ENCODE results near the gene DST. TPM values are rescaled to one million over a fixed set of nuclear protein-coding genes. Genes with fewer than 3 reads are reported as not detected.

Gene DST
- total and polyA plus RNA-seq, 2 of the 4 experiments (the other 2 are of a cell fraction) = 97.7 to 452 TPM

- TF ChIP-seq NFE2L2 (IDR thresholded peaks at IDR 0.05; ENCODE audit: low read depth, low read length) (no peak), POLR2A (IDR thresholded peaks at IDR 0.05; ENCODE audit: low read depth, low read length) (no peak)
Observed at GRCh38 chr6:56643379-56644089, 845 bp upstream of the DST start (continued).

GRCh38 chr6:56640374-56640773 lies 2.3 kb downstream of the DST start:
- no peak overlapping the region for H4K5ac ChIP-seq (ENCODE audit: low read depth, low read length)
- no peak overlapping the region for H2AK9ac ChIP-seq (replicated peaks; ENCODE audit: low read depth, low read length, poor library complexity)
- H3K36me3 ChIP-seq (ENCODE audit: control insufficient read depth, insufficient read depth, low read length) = peaks cover 18% of the 10 kb centered on the region
- H3K18ac ChIP-seq (ENCODE audit: low read depth, low read length) = no peak overlapping the region
- no peak overlapping the region for H4K91ac ChIP-seq (ENCODE audit: insufficient read depth, low read depth, low read length)
- DNase-seq (no peak), ATAC-seq (ENCODE audit: low read depth) (no peak)
- peaks cover 3% of the 10 kb centered on the region; the same call in 1 of the 2 replicates for H3K9me1 ChIP-seq (ENCODE audit: insufficient read depth, low read length)
- no peak overlapping the region for H3K4me3 ChIP-seq (ENCODE audit: insufficient read depth, low read depth, low read length)
- H3K4ac ChIP-seq (ENCODE audit: low read depth, low read length) = no peak overlapping the region
- no TSS peak for BruUV-seq (replicated peaks)
- no peak overlapping the region for H4K8ac ChIP-seq (ENCODE audit: low read depth in 2 of 2, low read length in 2 of 2)
- ChIA-PET CTCF (no interaction called here), POLR2A (ENCODE audit: unreplicated experiment) (no interaction called here)
- H2AFZ ChIP-seq (replicated peaks; ENCODE audit: low read length, poor library complexity) = no peak overlapping the region
- no peak overlapping the region for H3K14ac ChIP-seq (replicated peaks; ENCODE audit: low read depth, low read length)
- H4K20me1 ChIP-seq (ENCODE audit: insufficient read depth, low read length) = no peaks in the 10 kb centered on the region
- no CpG with 5 or more reads among the region's 4 CpGs for WGBS, 2 experiments (ENCODE audit: extremely low coverage in 2 of 2, insufficient read length in 1 of 2)
- H3K27ac ChIP-seq (ENCODE audit: insufficient read depth, low read length) = no peak overlapping the region
- no peak overlapping the region for H3K23ac ChIP-seq (ENCODE audit: low read depth, low read length)
- H2AK5ac ChIP-seq (ENCODE audit: low read depth, low read length) = 0 out of 2 replicates have a peak overlapping the region, but pooled peaks have one; percentile 27
- H3K79me1 ChIP-seq (ENCODE audit: low read depth in 1 of 2, low read length in 2 of 2) = peaks cover 10 to 29% of the 10 kb centered on the region in 2 experiments
- peaks cover 8% of the 10 kb centered on the region for H3K4me1 ChIP-seq (ENCODE audit: control insufficient read depth, insufficient read depth, low read length)
- no peaks in the 10 kb centered on the region for H3K27me3 ChIP-seq (ENCODE audit: control insufficient read depth, insufficient read depth, low read length)
- dilution Hi-C loops (cut with HindIII; ENCODE audit: low sequenced_read_pairs, unreplicated experiment) = no loop called here
- H3K9ac ChIP-seq (ENCODE audit: low read depth, low read length) = no peak overlapping the region
- H2BK120ac ChIP-seq (ENCODE audit: low read depth, low read length) = no peak overlapping the region
- H3K9me3 ChIP-seq (ENCODE audit: control insufficient read depth, insufficient read depth, low read length) = no peaks in the 10 kb centered on the region
- intact Hi-C loops (cut with micrococcal nuclease) = loop anchor here (10.0 kb wide), 1 partner anchor 314 kb away; the partner anchor contains the start of gene BEND6
- no peak overlapping the region for H2BK5ac ChIP-seq (ENCODE audit: low read depth, low read length, poor library complexity, severe bottlenecking)
- in situ Hi-C loops (cut with MboI; ENCODE audit: low sequenced_read_pairs) = loop anchor here (5.0 to 25.0 kb wide), 3 partner anchors 57 to 672 kb away; partner anchors contain the start of gene PRIM2
- TF ChIP-seq MXI1 (IDR thresholded peaks at IDR 0.05; ENCODE audit: borderline replicate concordance, low read depth, low read length) (no peak), RAD21 (IDR thresholded peaks at IDR 0.05; ENCODE audit: low read length) (no peak), ELK1 (IDR thresholded peaks at IDR 0.05; ENCODE audit: borderline replicate concordance, low read depth, low read length) (no peak), MAZ (IDR thresholded peaks at IDR 0.05; ENCODE audit: borderline replicate concordance, low read depth, low read length) (no peak), RFX5 (IDR thresholded peaks at IDR 0.05; ENCODE audit: low read depth, low read length) (no peak), RCOR1 (IDR thresholded peaks at IDR 0.05; ENCODE audit: insufficient replicate concordance, low read length) (no peak), POLR2A (IDR thresholded peaks at IDR 0.05; ENCODE audit: low read depth, low read length) (no peak), SMC3 (IDR thresholded peaks at IDR 0.05; ENCODE audit: low read depth, low read length) (no peak), NFE2L2 (IDR thresholded peaks at IDR 0.05; ENCODE audit: low read depth, low read length) (no peak), BHLHE40 (IDR thresholded peaks at IDR 0.05; ENCODE audit: low read depth, low read length) (no peak)
- no peak overlapping the region for H3K4me2 ChIP-seq (ENCODE audit: low read depth, low read length)
- H3K56ac ChIP-seq (ENCODE audit: extremely low read depth, insufficient read depth, low read length) = no peak overlapping the region
- no peak overlapping the region for H2BK20ac ChIP-seq (ENCODE audit: low read depth, low read length)
- H2BK15ac ChIP-seq (ENCODE audit: low read depth, low read length) = no peak overlapping the region
